Measurements from ENCODE around the gene ABL1.

ABL1 gene

GRCh38 chr9:130843049-130843908 is 8.2 kb downstream of the ABL1 start:
- ChIA-PET POLR2A (no interaction called here), CTCF (interaction anchor here (0.6 to 1.1 kb wide), 2 partner anchors 23 to 24 kb away, joined by 3 read pairs; no protein-coding TSS in a partner anchor)
- no peak for DNase-seq (ENCODE audit: extremely low spot score)
- TF ChIP-seq TARDBP (IDR thresholded peaks at IDR 0.05) = no peak
- TF ChIP-seq ZNF384 (IDR thresholded peaks at IDR 0.05) = no peak
- TF ChIP-seq CTBP1 (IDR thresholded peaks at IDR 0.05; ENCODE audit: borderline replicate concordance) = no peak
- TF ChIP-seq SP1 (IDR thresholded peaks at IDR 0.05) = no peak
- TF ChIP-seq HDGF (IDR thresholded peaks at IDR 0.05; ENCODE audit: borderline replicate concordance) = no peak
- no peak for TF ChIP-seq ELF4 (IDR thresholded peaks at IDR 0.05)
- TF ChIP-seq SUZ12 (IDR thresholded peaks at IDR 0.05) = no peak
- no peak for TF ChIP-seq BHLHE40 (IDR thresholded peaks at IDR 0.05; ENCODE audit: borderline replicate concordance)
- TF ChIP-seq L3MBTL2 (conservative IDR thresholded peaks at IDR 0.05) = no peak
- TF ChIP-seq PKNOX1 (IDR thresholded peaks at IDR 0.05) = no peak
- no peak for TF ChIP-seq LEF1 (IDR thresholded peaks at IDR 0.05; ENCODE audit: borderline replicate concordance)
- no peak for TF ChIP-seq FOXK2 (IDR thresholded peaks at IDR 0.05)

- CTCF ChIA-PET = interaction anchor here (1.1 kb wide), 1 partner anchor 23 kb away, joined by 3 read pairs; no protein-coding TSS in a partner anchor
- TF ChIP-seq BHLHE40 (IDR thresholded peaks at IDR 0.05; ENCODE audit: borderline replicate concordance) = no peak
- no peak for TF ChIP-seq TARDBP (IDR thresholded peaks at IDR 0.05)
- no peak for TF ChIP-seq ARNT (IDR thresholded peaks at IDR 0.05)
- no peak for TF ChIP-seq CTBP1 (IDR thresholded peaks at IDR 0.05; ENCODE audit: borderline replicate concordance)
- TF ChIP-seq PKNOX1 (IDR thresholded peaks at IDR 0.05) = no peak
- no peak for TF ChIP-seq SUZ12 (IDR thresholded peaks at IDR 0.05)
- no peak for TF ChIP-seq LEF1 (IDR thresholded peaks at IDR 0.05; ENCODE audit: borderline replicate concordance)
- TF ChIP-seq HDGF (IDR thresholded peaks at IDR 0.05; ENCODE audit: borderline replicate concordance) = no peak
- TF ChIP-seq FOXM1 (IDR thresholded peaks at IDR 0.05; ENCODE audit: borderline replicate concordance) = no peak
- no peak for TF ChIP-seq ELF4 (IDR thresholded peaks at IDR 0.05)
- no peak for TF ChIP-seq ZNF384 (IDR thresholded peaks at IDR 0.05)
- no peak for TF ChIP-seq SP1 (IDR thresholded peaks at IDR 0.05)
- no peak for TF ChIP-seq FOXA1 (IDR thresholded peaks at IDR 0.05)
- no peak for TF ChIP-seq L3MBTL2 (conservative IDR thresholded peaks at IDR 0.05)
- TF ChIP-seq FOXK2 (IDR thresholded peaks at IDR 0.05) = no peak
- TF ChIP-seq NFRKB (IDR thresholded peaks at IDR 0.05) = no peak
- POLR2A ChIA-PET = no interaction called here
- no peak for DNase-seq (ENCODE audit: extremely low spot score)
Measured at GRCh38 chr9:130844044-130844451, 9.0 kb downstream of the ABL1 start.

GRCh38 chr9:130845254-130845653 is 10.2 kb downstream of the ABL1 start:
- CTCF ChIA-PET = interaction anchor here (2.4 kb wide), 1 partner anchor 74 kb away, joined by 7 read pairs; no protein-coding TSS in a partner anchor
- no peak for DNase-seq (ENCODE audit: extremely low spot score)
- TF ChIP-seq FOXA1 (IDR thresholded peaks at IDR 0.05) (no peak), ZNF384 (IDR thresholded peaks at IDR 0.05) (0 out of 2 replicates have a peak, but pooled peaks have one; percentile 36)
- POLR2A ChIA-PET = interaction anchor here (1.2 to 1.9 kb wide), 2 partner anchors 9 to 65 kb away, joined by 3 to 7 read pairs; partner anchors contain the start of gene ABL1

- ChIA-PET CTCF (interaction anchor here (0.6 to 2.4 kb wide), 3 partner anchors 15 to 1062 kb away, joined by 4 to 7 read pairs (median 6); no protein-coding TSS in a partner anchor), POLR2A (interaction anchor here (1.2 to 1.9 kb wide), 2 partner anchors 10 to 66 kb away, joined by 3 to 7 read pairs; partner anchors contain the start of gene ABL1)
- TF ChIP-seq L3MBTL2 (conservative IDR thresholded peaks at IDR 0.05) (no peak), TARDBP (IDR thresholded peaks at IDR 0.05) (no peak), FOXA1 (IDR thresholded peaks at IDR 0.05) (no peak), FOXK2 (IDR thresholded peaks at IDR 0.05) (no peak), ZNF384 (IDR thresholded peaks at IDR 0.05) (no peak), SUZ12 (IDR thresholded peaks at IDR 0.05) (no peak), HDGF (IDR thresholded peaks at IDR 0.05; ENCODE audit: borderline replicate concordance) (no peak), ELF4 (IDR thresholded peaks at IDR 0.05) (no peak), PKNOX1 (IDR thresholded peaks at IDR 0.05) (no peak), ARNT (IDR thresholded peaks at IDR 0.05) (no peak), CTBP1 (IDR thresholded peaks at IDR 0.05; ENCODE audit: borderline replicate concordance) (no peak), LEF1 (IDR thresholded peaks at IDR 0.05; ENCODE audit: borderline replicate concordance) (no peak), FOXM1 (IDR thresholded peaks at IDR 0.05; ENCODE audit: borderline replicate concordance) (no peak), BHLHE40 (IDR thresholded peaks at IDR 0.05; ENCODE audit: borderline replicate concordance) (no peak), SP1 (IDR thresholded peaks at IDR 0.05) (no peak), NFRKB (IDR thresholded peaks at IDR 0.05) (no peak)
- DNase-seq (ENCODE audit: extremely low spot score) = no peak
Measured at GRCh38 chr9:130845901-130846481, 10.9 kb downstream of the ABL1 start.

GRCh38 chr9:130846487-130847305 is 11.6 kb downstream of the ABL1 start:
- CTCF ChIA-PET = interaction anchor here (0.6 to 2.4 kb wide), 3 partner anchors 16 to 1062 kb away, joined by 4 to 7 read pairs (median 6); no protein-coding TSS in a partner anchor

More at GRCh38 chr9:130846487-130847305, 11.6 kb downstream of the ABL1 start:
- DNase-seq (ENCODE audit: extremely low spot score) = no peak
- TF ChIP-seq FOXM1 (IDR thresholded peaks at IDR 0.05; ENCODE audit: borderline replicate concordance) (no peak), L3MBTL2 (conservative IDR thresholded peaks at IDR 0.05) (no peak), PKNOX1 (IDR thresholded peaks at IDR 0.05) (no peak), LEF1 (IDR thresholded peaks at IDR 0.05; ENCODE audit: borderline replicate concordance) (no peak), SUZ12 (IDR thresholded peaks at IDR 0.05) (no peak), ZNF384 (IDR thresholded peaks at IDR 0.05) (no peak), BHLHE40 (IDR thresholded peaks at IDR 0.05; ENCODE audit: borderline replicate concordance) (no peak), FOXA1 (IDR thresholded peaks at IDR 0.05) (no peak), ARNT (IDR thresholded peaks at IDR 0.05) (no peak), ELF4 (IDR thresholded peaks at IDR 0.05) (no peak), CTBP1 (IDR thresholded peaks at IDR 0.05; ENCODE audit: borderline replicate concordance) (no peak), SP1 (IDR thresholded peaks at IDR 0.05) (no peak), TARDBP (IDR thresholded peaks at IDR 0.05) (no peak), FOXK2 (IDR thresholded peaks at IDR 0.05) (no peak), NFRKB (IDR thresholded peaks at IDR 0.05) (no peak), HDGF (IDR thresholded peaks at IDR 0.05; ENCODE audit: borderline replicate concordance) (no peak)
- POLR2A ChIA-PET = interaction anchor here (1.9 kb wide), 1 partner anchor 11 kb away, joined by 7 read pairs; the partner anchor contains the start of gene ABL1
